Activated CD8-positive, alpha-beta memory T cell treated with anti-CD3 and anti-CD28 coated beads, Interleukin-2, amount 50 U/mL, for 24 hours (primary cell): ENCODE measurements around the gene BMPR1B.

Experiments
- DNase-seq: peaks from one replicate; pipeline ENCODE4 v3.0.0-alpha.2; 2020; ENCODE audit errors: extremely low read depth

The BMPR1B gene

GRCh38 chr4:94757192-94758140 is at the start of gene BMPR1B:
BMPR1B (plus strand) TSS chr4:94757955; CDS start chr4:95104425, 346,470 bp downstream.
- DNase-seq, result no peak

GRCh38 chr4:94711635-94712034 is 46.1 kb upstream of the BMPR1B start:
- no peak for DNase-seq

GRCh38 chr4:94714365-94715160 is 43.2 kb upstream of the BMPR1B start:
- no peak for DNase-seq

GRCh38 chr4:94715726-94716125 is 42.0 kb upstream of the BMPR1B start:
- no peak for DNase-seq

GRCh38 chr4:94721310-94721709 is 36.4 kb upstream of the BMPR1B start:
- no peak for DNase-seq

GRCh38 chr4:94722270-94722669 is 35.5 kb upstream of the BMPR1B start:
- DNase-seq, result no peak

GRCh38 chr4:94722748-94723147 is 35.0 kb upstream of the BMPR1B start:
- DNase-seq, result no peak

- DNase-seq, result no peak
These were observed 33.6 kb upstream of the BMPR1B start for GRCh38 chr4:94724016-94724790.

GRCh38 chr4:94726524-94727123 is 31.1 kb upstream of the BMPR1B start:
- DNase-seq, result no peak

GRCh38 chr4:94728056-94728766 is 29.5 kb upstream of the BMPR1B start:
- DNase-seq, result no peak

GRCh38 chr4:94732358-94732698 is 25.4 kb upstream of the BMPR1B start:
- DNase-seq, result no peak

GRCh38 chr4:94739741-94740140 is 18.0 kb upstream of the BMPR1B start:
- DNase-seq, result no peak

- no peak for DNase-seq
These were observed 16.5 kb upstream of the BMPR1B start for GRCh38 chr4:94741304-94741703.

GRCh38 chr4:94743838-94744237 is 13.9 kb upstream of the BMPR1B start:
- no peak for DNase-seq

- no peak for DNase-seq
These were observed 12.9 kb upstream of the BMPR1B start for GRCh38 chr4:94744850-94745249.

- no peak for DNase-seq
These were observed 11.0 kb upstream of the BMPR1B start for GRCh38 chr4:94746746-94747145.

- DNase-seq, result no peak
These were observed 465 bp downstream of the BMPR1B start for GRCh38 chr4:94758141-94758699.

GRCh38 chr4:94758700-94759399 is 1.1 kb downstream of the BMPR1B start:
- no peak for DNase-seq

GRCh38 chr4:94759767-94760211 is 2.0 kb downstream of the BMPR1B start:
- no peak for DNase-seq

GRCh38 chr4:94762326-94762725 is 4.6 kb downstream of the BMPR1B start:
- DNase-seq, result no peak
